ENCODE results near the gene PCDHA7. TPM values are rescaled to one million over a fixed set of nuclear protein-coding genes. Genes with fewer than 3 reads are reported as not detected.
"Not testable (repeated sequence)": the region's sequence is repeated elsewhere in the genome, so short reads cannot be mapped to it uniquely, and the experiment has no call there.

PCDHA7 gene
- polyA plus RNA-seq, 1 donor, result 0.35 TPM

- no peak for DNase-seq
Measured at GRCh38 chr5:140821375-140822280, 12.4 kb upstream of the PCDHA7 start, which contains the start of gene PCDHA5. TSS of gene PCDHA5 (plus strand) at chr5:140821613.

- DNase-seq, result no peak
Measured at GRCh38 chr5:140822281-140822629, 11.8 kb upstream of the PCDHA7 start.

DNA sequence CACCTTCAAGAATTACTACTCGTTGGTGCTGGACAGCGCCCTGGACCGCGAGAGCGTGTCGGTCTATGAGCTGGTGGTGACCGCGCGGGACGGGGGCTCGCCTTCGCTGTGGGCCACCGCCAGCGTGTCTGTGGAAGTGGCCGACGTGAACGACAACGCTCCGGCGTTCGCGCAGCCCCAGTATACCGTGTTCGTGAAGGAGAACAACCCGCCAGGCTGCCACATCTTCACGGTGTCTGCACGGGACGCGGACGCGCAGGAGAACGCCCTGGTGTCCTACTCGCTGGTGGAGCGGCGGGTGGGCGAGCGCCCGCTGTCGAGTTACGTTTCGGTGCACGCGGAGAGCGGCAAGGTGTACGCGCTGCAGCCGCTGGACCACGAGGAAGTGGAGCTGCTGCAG, 11.1 kb upstream of the PCDHA7 start:
- DNase-seq, result not testable (repeated sequence)

DNA sequence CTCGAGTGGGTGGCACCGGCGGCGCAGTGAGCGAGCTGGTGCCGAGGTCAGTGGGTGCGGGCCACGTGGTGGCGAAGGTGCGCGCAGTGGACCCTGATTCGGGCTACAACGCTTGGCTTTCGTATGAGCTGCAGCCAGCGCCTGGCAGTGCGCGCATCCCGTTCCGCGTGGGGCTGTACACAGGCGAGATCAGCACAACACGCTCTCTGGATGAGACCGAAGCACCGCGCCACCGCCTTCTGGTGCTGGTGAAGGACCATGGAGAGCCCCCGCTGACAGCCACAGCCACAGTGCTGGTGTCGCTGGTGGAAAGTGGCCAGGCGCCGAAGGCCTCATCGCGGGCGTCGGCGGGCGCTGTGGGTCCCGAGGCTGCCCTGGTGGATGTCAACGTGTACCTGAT, 10.6 kb upstream of the PCDHA7 start:
- DNase-seq, result no peak

DNA sequence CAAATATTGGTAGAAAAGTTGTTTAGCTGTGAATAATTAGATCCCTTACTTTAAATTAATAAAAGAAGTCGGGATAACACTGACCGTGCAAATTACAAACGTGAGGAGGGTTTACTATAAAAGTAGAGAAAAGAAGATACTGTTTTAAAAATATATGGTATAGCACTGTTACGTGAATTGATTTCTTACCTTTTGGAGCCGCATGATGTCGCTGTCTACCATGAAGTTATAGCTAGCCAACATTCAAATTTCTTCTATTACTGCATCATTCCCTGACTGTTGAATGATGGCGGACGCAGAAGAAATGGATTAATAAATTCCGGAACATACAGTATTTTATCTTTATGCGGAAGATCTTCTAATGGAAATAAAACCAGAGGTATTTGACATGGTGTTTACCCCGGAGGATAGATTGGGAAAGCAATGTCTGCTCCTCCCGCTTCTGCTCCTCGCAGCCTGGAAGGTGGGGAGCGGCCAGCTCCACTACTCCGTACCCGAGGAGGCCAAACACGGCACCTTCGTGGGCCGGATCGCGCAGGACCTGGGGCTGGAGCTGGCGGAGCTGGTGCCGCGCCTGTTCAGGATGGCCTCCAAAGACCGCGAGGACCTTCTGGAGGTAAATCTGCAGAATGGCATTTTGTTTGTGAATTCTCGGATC, 6.2 kb upstream of the PCDHA7 start, which contains the start of gene PCDHA6:
TSS of gene PCDHA6 (plus strand) at position 257 of the 658 bp plus-strand sequence. CDS start at position 389, 132 bp downstream.
- no peak for DNase-seq

- DNase-seq, result no peak
Measured at GRCh38 chr5:140828362-140828737, 5.7 kb upstream of the PCDHA7 start.

GRCh38 chr5:140829511-140830501, 4.3 kb upstream of the PCDHA7 start:
- DNase-seq, result not testable (repeated sequence)

- not testable (repeated sequence) for DNase-seq
Measured at GRCh38 chr5:140834439-140835008, 455 bp downstream of the PCDHA7 start.

GRCh38 chr5:140835622-140836510, 1.8 kb downstream of the PCDHA7 start:
- DNase-seq, result no peak

DNA sequence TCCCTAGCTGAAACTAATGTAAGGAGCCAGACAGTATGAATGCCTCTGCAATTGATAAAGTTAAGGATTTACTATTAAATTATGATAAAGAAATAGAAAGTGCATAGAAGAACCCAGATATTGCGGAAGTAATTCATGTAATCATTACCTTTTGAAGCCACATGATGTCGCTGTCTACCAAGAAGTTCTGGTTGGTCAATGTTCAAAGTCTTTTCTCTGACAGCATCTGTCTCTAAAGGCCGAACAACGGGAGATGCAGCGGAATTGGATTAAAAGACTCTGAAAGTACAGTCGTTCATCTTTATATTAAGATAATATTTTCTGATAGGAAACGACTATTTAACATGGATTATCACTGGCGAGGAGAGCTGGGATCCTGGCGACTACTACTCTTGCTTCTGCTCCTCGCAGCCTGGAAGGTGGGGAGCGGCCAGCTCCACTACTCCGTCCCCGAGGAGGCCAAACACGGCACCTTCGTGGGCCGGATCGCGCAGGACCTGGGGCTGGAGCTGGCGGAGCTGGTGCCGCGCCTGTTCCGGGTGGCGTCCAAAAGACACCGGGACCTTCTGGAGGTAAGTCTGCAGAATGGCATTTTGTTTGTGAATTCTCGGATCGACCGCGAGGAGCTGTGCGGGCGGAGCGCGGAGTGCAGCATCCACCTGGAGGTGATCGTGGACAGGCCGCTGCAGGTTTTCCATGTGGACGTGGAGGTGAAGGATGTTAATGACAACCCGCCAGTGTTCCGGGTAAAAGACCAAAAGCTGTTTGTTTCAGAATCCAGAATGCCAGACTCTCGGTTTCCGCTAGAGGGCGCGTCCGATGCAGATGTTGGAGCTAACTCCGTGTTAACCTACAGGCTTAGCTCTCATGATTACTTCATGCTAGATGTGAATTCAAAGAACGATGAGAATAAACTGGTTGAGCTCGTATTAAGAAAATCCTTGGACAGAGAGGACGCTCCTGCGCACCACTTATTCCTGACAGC, 7.2 kb downstream of the PCDHA7 start, which contains the start of gene PCDHA8:
TSS of gene PCDHA8 (plus strand) at position 210 of the 985 bp plus-strand sequence. CDS start at position 345, 135 bp downstream.
- DNase-seq, result no peak

- no peak for DNase-seq
Measured at GRCh38 chr5:140842798-140843733, 9.0 kb downstream of the PCDHA7 start.

DNA sequence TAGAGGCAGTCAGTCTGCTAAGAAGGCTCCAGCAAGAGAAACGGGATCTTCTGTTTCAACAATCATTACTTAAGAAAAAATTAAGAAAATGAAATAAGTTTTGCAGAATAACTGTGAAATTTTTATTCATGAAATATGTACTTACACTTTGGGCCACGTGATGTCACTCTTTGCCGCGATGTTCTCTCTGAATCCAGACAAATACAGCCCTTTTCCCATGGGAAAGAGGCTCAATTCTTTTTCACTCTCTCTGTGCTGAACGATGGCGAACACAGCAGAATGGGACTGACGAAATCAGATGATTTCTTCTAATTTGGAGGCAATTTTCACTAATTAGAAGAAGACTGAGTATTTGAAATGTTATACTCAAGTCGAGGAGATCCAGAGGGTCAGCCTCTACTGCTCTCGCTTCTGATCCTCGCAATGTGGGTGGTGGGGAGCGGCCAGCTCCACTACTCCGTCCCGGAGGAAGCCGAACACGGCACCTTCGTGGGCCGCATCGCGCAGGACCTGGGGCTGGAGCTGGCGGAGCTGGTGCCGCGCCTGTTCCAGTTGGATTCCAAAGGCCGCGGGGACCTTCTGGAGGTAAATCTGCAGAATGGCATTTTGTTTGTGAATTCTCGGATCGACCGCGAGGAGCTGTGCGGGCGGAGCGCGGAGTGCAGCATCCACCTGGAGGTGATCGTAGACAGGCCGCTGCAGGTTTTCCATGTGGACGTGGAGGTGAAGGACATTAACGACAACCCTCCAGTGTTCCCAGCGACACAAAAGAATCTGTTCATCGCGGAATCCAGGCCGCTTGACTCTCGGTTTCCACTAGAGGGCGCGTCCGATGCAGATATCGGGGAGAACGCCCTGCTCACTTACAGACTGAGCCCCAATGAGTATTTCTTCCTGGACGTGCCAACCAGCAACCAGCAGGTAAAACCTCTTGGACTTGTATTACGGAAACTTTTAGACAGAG, 14.4 kb downstream of the PCDHA7 start, which contains the start of gene PCDHA9:
TSS of gene PCDHA9 (plus strand) at position 244 of the 964 bp plus-strand sequence. CDS start at position 358, 114 bp downstream.
- not testable (repeated sequence) for DNase-seq

DNA sequence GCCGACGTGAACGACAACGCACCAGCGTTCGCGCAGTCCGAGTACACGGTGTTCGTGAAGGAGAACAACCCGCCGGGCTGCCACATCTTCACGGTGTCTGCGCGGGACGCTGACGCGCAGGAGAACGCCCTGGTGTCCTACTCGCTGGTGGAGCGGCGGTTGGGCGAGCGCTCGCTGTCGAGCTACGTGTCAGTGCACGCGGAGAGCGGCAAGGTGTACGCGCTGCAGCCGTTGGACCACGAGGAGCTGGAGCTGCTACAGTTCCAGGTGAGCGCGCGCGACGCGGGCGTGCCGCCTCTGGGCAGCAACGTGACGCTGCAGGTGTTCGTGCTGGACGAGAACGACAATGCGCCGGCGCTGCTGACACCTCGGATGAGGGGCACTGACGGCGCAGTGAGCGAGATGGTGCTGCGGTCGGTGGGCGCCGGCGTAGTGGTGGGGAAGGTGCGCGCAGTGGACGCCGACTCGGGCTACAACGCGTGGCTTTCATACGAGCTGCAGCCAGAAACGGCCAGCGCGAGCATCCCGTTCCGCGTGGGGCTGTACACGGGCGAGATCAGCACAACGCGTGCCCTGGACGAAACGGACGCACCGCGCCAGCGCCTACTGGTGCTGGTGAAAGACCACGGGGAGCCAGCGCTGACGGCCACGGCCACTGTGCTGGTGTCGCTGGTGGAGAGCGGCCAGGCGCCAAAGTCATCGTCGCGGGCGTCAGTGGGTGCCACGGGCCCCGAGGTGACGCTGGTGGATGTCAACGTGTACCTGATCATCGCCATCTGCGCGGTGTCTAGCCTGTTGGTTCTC, 16.0 kb downstream of the PCDHA7 start:
- not testable (repeated sequence) for DNase-seq

GRCh38 chr5:140855772-140856674, 22.0 kb downstream of the PCDHA7 start, which contains the start of gene PCDHA10:
TSS of gene PCDHA10 (plus strand) at chr5:140855897. CDS start at chr5:140856049, 152 bp downstream.
- no peak for DNase-seq

All from left kidney (tissue), 2 donors.